G401 (cell line): ENCODE measurements around the gene SYNDIG1. TPM values are rescaled to one million over a fixed set of nuclear protein-coding genes. Genes with fewer than 3 reads are reported as not detected.

Experiments used
- DNase-seq: peaks from one replicate; pipeline ENCODE4 v3.0.0-alpha.2; 2015; ENCODE audit warnings: low spot score
- in situ Hi-C: cut with HindIII; loops from 2 replicates; pipeline ENCODE4 v1.10.0; 2016; ENCODE audit warnings: low sequenced_read_pairs, mixed read lengths
- total RNA-seq: library from RNA; depleted of rRNA; stranded (reverse); fragments of >200 nt; shearing (Covaris generic); gene quantifications from 2 replicates; pipeline ENCODE4 v1.2.3, GENCODE V29; 2014

The SYNDIG1 gene
- total RNA-seq, 1 experiment from 2014 or later = not detected

GRCh38 chr20:24708411-24709295 is 239.2 kb downstream of the SYNDIG1 start:
- DNase-seq = no peak
- in situ Hi-C loops = no loop called here
